ENCODE measurements around the gene PPP1R15B.

- TF ChIP-seq CTCF (IDR thresholded peaks at IDR 0.05) (no peak), POLR2A (IDR thresholded peaks at IDR 0.05) (no peak)
Observed at GRCh38 chr1:204426971-204427701, 15.5 kb upstream of the PPP1R15B start.

Measured in heart left ventricle (tissue), 13 donors.